Right lobe of liver (tissue), 6 donors: ENCODE data around the gene RAB8B. TPM values are rescaled to one million over a fixed set of nuclear protein-coding genes. Genes with fewer than 3 reads are reported as not detected.

Experiments
- ATAC-seq, 4 donors: fragments of 200-7000 bp; cut with Tn5 transposase; one replicate each; pipeline ENCODE4 v1.9.1; 2020; ENCODE audit warnings: mild to moderate bottlenecking in 4 of 4, moderate library complexity in 4 of 4
- DNase-seq, 3 donors: peaks; one replicate each; pipeline ENCODE4 v3.0.0-alpha.2; 2020
- H3K27ac ChIP-seq, 3 donors: fragments of 200-600 bp; one replicate each; pipeline ENCODE4 v1.8.0; 2022
- H3K27me3 ChIP-seq, 2 donors: fragments of 200-600 bp; one replicate each; pipeline ENCODE4 v1.8.0; 2022
- H3K36me3 ChIP-seq, 4 donors: fragments of 200-600 bp; sonication (generic) in 1 of 4; one replicate each; pipeline versions ENCODE4 v1.5.1 to v1.8.0; 2017 to 2022; ENCODE audit warnings: control low read depth in 1 of 4
- H3K4me1 ChIP-seq, 4 donors: fragments of 200-600 bp; sonication (generic) in 1 of 4; one replicate each; pipeline versions ENCODE4 v1.5.1 to v1.8.0; 2017 to 2022; ENCODE audit warnings: control low read depth in 1 of 4
- H3K4me3 ChIP-seq, 3 donors: fragments of 200-600 bp; one replicate each; pipeline ENCODE4 v1.8.0; 2022
- H3K9me3 ChIP-seq, 4 donors: fragments of 200-600 bp; sonication (generic) in 1 of 4; one replicate each; pipeline versions ENCODE4 v1.5.1 to v1.8.0; 2017 to 2022; ENCODE audit warnings: control low read depth in 1 of 4
- POLR2A ChIP-seq: fragments of 450-650 bp; IDR thresholded peaks from one replicate; pipeline ENCODE4 v1.6.1; 2017; ENCODE audit warnings: antibody characterized with exemption, mild to moderate bottlenecking
- WGBS: methylation state at CpG from one replicate; pipeline ENCODE4 v1.1.6; 2018; ENCODE audit warnings: low coverage, low lambda C conversion rate; ENCODE audit not compliant: insufficient coverage; ENCODE audit errors: missing lambda C conversion rate; 5-methylcytosine and 5-hydroxymethylcytosine counted together
- intact Hi-C, 2 donors: fragments of 100-400 bp; cut with DNase I; formaldehyde crosslinking; loops; one replicate each; pipeline versions ENCODE4 v1.11.2 to v1.14.1; 2022
- total RNA-seq, 6 experiments: library from RNA; depleted of rRNA in 2 of 6; stranded (reverse); fragments of >200 nt in 2 of 6; fragmentation: NEBNext Ultra II Directional in 3 of 6; extraction: Animal tissue kit (Norgen Biotek cat#: 25700) in 3 of 6; gene quantifications; one replicate each; pipeline versions ENCODE4 v1.1.0 to v1.2.4, GENCODE V29; 2016 to 2023
- TF ChIP-seq, protein P1 (sequence below), 4 donors: fragments of 200-600 bp in 3 of 4; fragments of 450-650 bp in 1 of 4; IDR thresholded peaks; one replicate each; pipeline versions ENCODE4 v1.5.1 to v1.8.0; 2016 to 2022; ENCODE audit warnings: antibody characterized with exemption in 4 of 4, mild to moderate bottlenecking in 2 of 4
- donor health status: DM: no; HTN: yes; CAD: no.
- donor health status: DM: no; HTN: no; CAD: no.
- donor health status: DM: no; HTN: no; CAD: no.
- donor health status: DM: no; HTN: yes; CAD: no.
- donor health status: DM: no; HTN: yes; CAD: no.

RAB8B gene
- total RNA-seq, 6 experiments from 2014 or later = 5.8 to 50.7 (median 14.3) TPM

DNA sequence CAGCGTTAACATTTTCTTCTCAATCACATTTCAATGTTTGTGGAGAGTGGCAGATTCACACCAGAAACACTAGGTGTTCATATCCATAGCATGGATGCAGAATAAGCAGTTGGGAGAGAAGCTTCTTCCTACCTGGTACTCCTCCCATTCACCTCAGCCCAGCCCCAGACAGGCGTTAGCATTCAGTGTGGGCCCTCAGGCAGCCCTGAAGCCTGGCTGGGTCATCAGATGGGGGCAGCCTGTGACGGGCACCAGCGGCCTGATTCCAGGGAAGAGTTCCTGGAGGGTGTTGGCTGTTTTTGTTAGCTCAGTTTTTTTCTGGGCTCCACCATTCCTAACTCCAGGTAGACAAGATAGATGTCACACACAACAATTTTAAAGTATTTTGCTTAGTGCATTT lies 119.1 kb downstream of the RAB8B start:
- TF ChIP-seq, protein P1, sequence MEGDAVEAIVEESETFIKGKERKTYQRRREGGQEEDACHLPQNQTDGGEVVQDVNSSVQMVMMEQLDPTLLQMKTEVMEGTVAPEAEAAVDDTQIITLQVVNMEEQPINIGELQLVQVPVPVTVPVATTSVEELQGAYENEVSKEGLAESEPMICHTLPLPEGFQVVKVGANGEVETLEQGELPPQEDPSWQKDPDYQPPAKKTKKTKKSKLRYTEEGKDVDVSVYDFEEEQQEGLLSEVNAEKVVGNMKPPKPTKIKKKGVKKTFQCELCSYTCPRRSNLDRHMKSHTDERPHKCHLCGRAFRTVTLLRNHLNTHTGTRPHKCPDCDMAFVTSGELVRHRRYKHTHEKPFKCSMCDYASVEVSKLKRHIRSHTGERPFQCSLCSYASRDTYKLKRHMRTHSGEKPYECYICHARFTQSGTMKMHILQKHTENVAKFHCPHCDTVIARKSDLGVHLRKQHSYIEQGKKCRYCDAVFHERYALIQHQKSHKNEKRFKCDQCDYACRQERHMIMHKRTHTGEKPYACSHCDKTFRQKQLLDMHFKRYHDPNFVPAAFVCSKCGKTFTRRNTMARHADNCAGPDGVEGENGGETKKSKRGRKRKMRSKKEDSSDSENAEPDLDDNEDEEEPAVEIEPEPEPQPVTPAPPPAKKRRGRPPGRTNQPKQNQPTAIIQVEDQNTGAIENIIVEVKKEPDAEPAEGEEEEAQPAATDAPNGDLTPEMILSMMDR (IDR thresholded peaks at IDR 0.05) = no peak
- TF ChIP-seq POLR2A = no peak
- ATAC-seq (no peak), DNase-seq (no peak)
- intact Hi-C loops = no loop called here
- Histone ChIP-seq H3K36me3 (no peaks in the 10 kb centered on the region), H3K27me3 (no peaks in the 10 kb centered on the region), H3K27ac (no peak overlapping the region), H3K9me3 (no peaks in the 10 kb centered on the region), H3K4me3 (no peak overlapping the region), H3K4me1 (peaks cover 0 to 11% (median 4%) of the 10 kb centered on the region in 4 donors)
- WGBS = 85% methylated on average over 4 of the region's 4 CpGs

GRCh38 chr15:63308947-63309346 lies 119.5 kb downstream of the RAB8B start:
- Histone ChIP-seq H3K27ac (no peak overlapping the region), H3K9me3 (no peaks in the 10 kb centered on the region), H3K27me3 (no peaks in the 10 kb centered on the region), H3K4me1 (peaks cover 0 to 11% (median 4%) of the 10 kb centered on the region in 4 donors), H3K4me3 (no peak overlapping the region), H3K36me3 (no peaks in the 10 kb centered on the region)
- no peak for DNase-seq
- WGBS = 74% methylated on average over 2 of the region's 2 CpGs
- ATAC-seq = peak in 1 of 4 donors; percentile 23
- TF ChIP-seq POLR2A = no peak
- TF ChIP-seq, protein P1 (IDR thresholded peaks at IDR 0.05) = no peak
- intact Hi-C loops = no loop called here

DNA sequence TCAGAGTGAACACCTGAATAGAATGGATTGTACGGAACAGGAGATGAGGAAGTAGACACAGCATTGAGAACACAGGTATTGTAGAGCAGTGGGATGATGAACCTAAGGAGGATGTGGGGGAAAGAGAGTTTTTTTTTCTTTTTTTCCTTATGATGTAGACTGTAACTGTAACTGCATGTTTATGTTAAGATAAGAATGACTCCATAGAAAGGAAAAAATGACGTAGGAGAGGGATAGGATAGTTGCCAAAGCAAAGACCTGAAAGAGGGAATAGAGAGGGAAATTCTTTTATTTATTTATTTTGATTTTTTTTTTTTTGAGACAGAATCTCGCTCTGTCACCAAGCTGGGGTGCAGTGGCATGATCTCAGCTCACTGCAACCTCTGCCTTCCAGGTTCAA lies 121.2 kb downstream of the RAB8B start:
- intact Hi-C loops = no loop called here
- 68% methylated on average over 3 of the region's 3 CpGs for WGBS
- H3K9me3 ChIP-seq = no peaks in the 10 kb centered on the region
- DNase-seq (no peak), ATAC-seq (no peak)
- TF ChIP-seq POLR2A = no peak
- no peak overlapping the region for H3K4me3 ChIP-seq
- H3K4me1 ChIP-seq = peaks cover 0 to 11% (median 4%) of the 10 kb centered on the region in 4 donors
- no peaks in the 10 kb centered on the region for H3K27me3 ChIP-seq
- no peak overlapping the region for H3K27ac ChIP-seq
- no peaks in the 10 kb centered on the region for H3K36me3 ChIP-seq

GRCh38 chr15:63312286-63312685 lies 122.9 kb downstream of the RAB8B start:
- H3K27ac ChIP-seq = no peak overlapping the region
- H3K4me3 ChIP-seq = no peak overlapping the region
- ATAC-seq (no peak), DNase-seq (no peak)
- TF ChIP-seq POLR2A = no peak
- TF ChIP-seq, protein P1 (IDR thresholded peaks at IDR 0.05) = no peak
- no peaks in the 10 kb centered on the region for H3K9me3 ChIP-seq
- no peaks in the 10 kb centered on the region for H3K4me1 ChIP-seq
- WGBS = 100% methylated on average over 1 of the region's 1 CpG
- no peaks in the 10 kb centered on the region for H3K36me3 ChIP-seq
- H3K27me3 ChIP-seq = no peaks in the 10 kb centered on the region
- intact Hi-C loops = no loop called here

DNA sequence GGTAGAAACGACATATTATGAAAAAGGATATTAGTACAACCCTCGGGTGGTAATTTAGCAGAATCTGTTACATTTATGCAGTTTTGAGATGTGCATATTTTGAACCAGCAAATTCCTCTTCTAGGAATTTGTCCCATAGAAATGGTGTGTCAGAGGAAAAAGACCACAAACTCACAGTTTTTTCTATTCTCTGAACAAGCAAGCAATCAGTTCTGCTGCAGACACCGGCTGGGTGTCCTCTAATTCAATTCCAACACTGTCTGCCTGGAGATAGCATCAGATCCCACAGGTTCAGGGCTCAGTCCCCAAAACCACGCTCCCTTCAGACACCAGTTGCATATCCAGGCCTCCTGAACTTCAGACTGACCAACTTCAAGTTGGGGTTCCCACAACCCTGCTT lies 124.4 kb downstream of the RAB8B start:
- ATAC-seq = no peak
- no peaks in the 10 kb centered on the region for H3K4me1 ChIP-seq
- H3K4me3 ChIP-seq = no peak overlapping the region
- DNase-seq = no peak
- H3K27ac ChIP-seq = no peak overlapping the region
- TF ChIP-seq, protein P1 (IDR thresholded peaks at IDR 0.05) = no peak
- TF ChIP-seq POLR2A = no peak
- H3K9me3 ChIP-seq = no peaks in the 10 kb centered on the region
- intact Hi-C loops = no loop called here
- no peaks in the 10 kb centered on the region for H3K27me3 ChIP-seq
- no peaks in the 10 kb centered on the region for H3K36me3 ChIP-seq
- WGBS = 92% methylated on average over 4 of the region's 4 CpGs
